PC-3 (cell line): Measurements from ENCODE around the gene FZD4. TPM values are rescaled to one million over a fixed set of nuclear protein-coding genes. Genes with fewer than 3 reads are reported as not detected.
A peak's percentile ranks its signal among the peaks of the same experiment; 100 is the strongest.

Source experiments
- ATAC-seq: fragments of 200-7000 bp; cut with Tn5 transposase; 2 replicates; pipeline ENCODE4 v1.9.1; 2020; ENCODE audit warnings: mild to moderate bottlenecking, moderate library complexity
- BruUV-seq: library from RNA; stranded (reverse); fragments of 400-500 nt; replicated peaks from 2 replicates; lab custom pipeline; 2021; lab: Mats Ljungman, UMichigan
- CTCF ChIA-PET: fragments of 300-600 bp; sonication (Branson Sonifier 250); formaldehyde crosslinking; loops from one replicate; lab custom pipeline; 2022; ENCODE audit warnings: antibody characterized with exemption; lab: Charles Lee
- POLR2A ChIA-PET: fragments of 300-600 bp; sonication (Branson Sonifier 250); formaldehyde crosslinking; loops from one replicate; lab custom pipeline; 2022; ENCODE audit warnings: antibody characterized with exemption; ENCODE audit not compliant: unreplicated experiment; lab: Charles Lee
- DNase-seq: peaks from one replicate; pipeline ENCODE4 v3.0.0-alpha.2; 2015
- H2AFZ ChIP-seq: fragments of 300-600 bp; sonication (generic); 2 replicates; pipeline ENCODE4 v1.6.0; 2016; ENCODE audit warnings: antibody characterized with exemption, low read length
- H3F3A ChIP-seq: fragments of 300-600 bp; sonication (generic); one replicate; pipeline ENCODE4 v1.6.0; 2017; ENCODE audit warnings: antibody characterized with exemption, low read length, control low read depth, mild to moderate bottlenecking; ENCODE audit not compliant: unreplicated experiment
- H3K27ac ChIP-seq: fragments of 300-600 bp; sonication (generic); 2 replicates; pipeline ENCODE4 v1.5.1; 2016; ENCODE audit warnings: mild to moderate bottlenecking, low read length
- H3K27me3 ChIP-seq: fragments of 300-600 bp; sonication (generic); 2 replicates; pipeline ENCODE4 v1.6.1; 2016; ENCODE audit warnings: low read length, mixed read lengths
- H3K36me3 ChIP-seq: fragments of 300-600 bp; sonication (generic); 2 replicates; pipeline ENCODE4 v1.6.1; 2016; ENCODE audit warnings: low read depth, mixed run types, low read length, mixed read lengths
- H3K4me1 ChIP-seq: fragments of 300-600 bp; sonication (generic); 2 replicates; pipeline ENCODE4 v1.5.1; 2016; ENCODE audit warnings: low read length; ENCODE audit not compliant: insufficient read depth
- H3K4me2 ChIP-seq: fragments of 300-600 bp; sonication (generic); 2 replicates; pipeline ENCODE4 v1.6.0; 2016; ENCODE audit warnings: low read length
- H3K4me3 ChIP-seq: fragments of 300-600 bp; sonication (generic); 2 replicates; pipeline ENCODE4 v1.5.1; 2016; ENCODE audit warnings: mild to moderate bottlenecking, low read length, mixed read lengths
- H3K79me2 ChIP-seq: fragments of 300-600 bp; sonication (generic); 2 replicates; pipeline ENCODE4 v1.6.1; 2017; ENCODE audit warnings: low read length, mixed read lengths
- H3K9ac ChIP-seq: fragments of 300-600 bp; sonication (generic); 2 replicates; pipeline ENCODE4 v1.6.0; 2016; ENCODE audit warnings: mild to moderate bottlenecking, low read length
- H3K9me2 ChIP-seq: fragments of 300-600 bp; sonication (generic); replicated peaks from 2 replicates; pipeline ENCODE4 v1.6.1; 2016; ENCODE audit warnings: mixed run types, low read length, mixed read lengths
- H3K9me3 ChIP-seq: fragments of 300-600 bp; sonication (generic); 2 replicates; pipeline ENCODE4 v1.6.1; 2016; ENCODE audit warnings: low read length, mixed read lengths
- H4K20me1 ChIP-seq: fragments of 300-600 bp; sonication (generic); 2 replicates; pipeline ENCODE4 v1.6.1; 2016; ENCODE audit warnings: low read length, mixed read lengths
- EZH2 ChIP-seq: fragments of 300-600 bp; sonication (generic); IDR thresholded peaks from one replicate; pipeline ENCODE4 v1.6.1; 2017; ENCODE audit warnings: antibody characterized with exemption, mild to moderate bottlenecking, low read length; ENCODE audit not compliant: unreplicated experiment
- EZH2phosphoT487 ChIP-seq: fragments of 300-600 bp; sonication (generic); IDR thresholded peaks from 2 replicates; pipeline ENCODE4 v1.6.1; 2018; ENCODE audit warnings: mild to moderate bottlenecking, antibody characterized with exemption, low read length, borderline replicate concordance
- intact Hi-C: fragments of 100-400 bp; cut with micrococcal nuclease; formaldehyde crosslinking; loops from 2 replicates; pipeline ENCODE4 v1.9.0; 2023
- total RNA-seq: library from RNA; depleted of rRNA; stranded (reverse); fragments of >200 nt; gene quantifications from 2 replicates; pipeline ENCODE4 v1.2.3, GENCODE V29; 2014
- TF ChIP-seq, protein P1 (sequence below): fragments of 300-600 bp; sonication (generic); conservative IDR thresholded peaks from 2 replicates; pipeline ENCODE4 v1.5.1; 2017; ENCODE audit warnings: antibody characterized with exemption, low read depth, mild to moderate bottlenecking, low read length

The FZD4 gene
- total RNA-seq, 1 experiment from 2014 or later = 17.7 TPM

DNA sequence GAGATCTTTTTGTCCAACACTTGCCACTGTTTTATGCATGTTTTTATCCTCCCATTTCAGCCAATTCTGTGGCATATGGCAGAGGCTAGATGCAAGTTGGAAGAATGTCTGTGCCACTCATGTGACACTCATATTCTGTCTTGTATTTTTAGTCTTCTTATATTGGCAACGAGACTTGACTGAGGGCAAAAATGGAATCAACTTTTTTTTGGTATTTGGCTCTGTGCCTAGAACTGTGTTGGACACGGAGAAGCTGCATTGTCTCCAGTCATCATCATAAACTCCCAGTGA lies 1.7 kb upstream of the FZD4 start:
- ATAC-seq (no peak), DNase-seq (no peak)
- TF ChIP-seq, protein P1, sequence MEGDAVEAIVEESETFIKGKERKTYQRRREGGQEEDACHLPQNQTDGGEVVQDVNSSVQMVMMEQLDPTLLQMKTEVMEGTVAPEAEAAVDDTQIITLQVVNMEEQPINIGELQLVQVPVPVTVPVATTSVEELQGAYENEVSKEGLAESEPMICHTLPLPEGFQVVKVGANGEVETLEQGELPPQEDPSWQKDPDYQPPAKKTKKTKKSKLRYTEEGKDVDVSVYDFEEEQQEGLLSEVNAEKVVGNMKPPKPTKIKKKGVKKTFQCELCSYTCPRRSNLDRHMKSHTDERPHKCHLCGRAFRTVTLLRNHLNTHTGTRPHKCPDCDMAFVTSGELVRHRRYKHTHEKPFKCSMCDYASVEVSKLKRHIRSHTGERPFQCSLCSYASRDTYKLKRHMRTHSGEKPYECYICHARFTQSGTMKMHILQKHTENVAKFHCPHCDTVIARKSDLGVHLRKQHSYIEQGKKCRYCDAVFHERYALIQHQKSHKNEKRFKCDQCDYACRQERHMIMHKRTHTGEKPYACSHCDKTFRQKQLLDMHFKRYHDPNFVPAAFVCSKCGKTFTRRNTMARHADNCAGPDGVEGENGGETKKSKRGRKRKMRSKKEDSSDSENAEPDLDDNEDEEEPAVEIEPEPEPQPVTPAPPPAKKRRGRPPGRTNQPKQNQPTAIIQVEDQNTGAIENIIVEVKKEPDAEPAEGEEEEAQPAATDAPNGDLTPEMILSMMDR = no peak
- no peak for TF ChIP-seq EZH2phosphoT487
- TF ChIP-seq EZH2 = no peak
- no peaks in the 10 kb centered on the region for H3F3A ChIP-seq
- no peaks in the 10 kb centered on the region for H3K9me2 ChIP-seq
- H3K4me1 ChIP-seq = peaks cover 28% of the 10 kb centered on the region
- intact Hi-C loops = loop anchor here (5.0 kb wide), 2 partner anchors 80 to 325 kb away; partner anchors contain the start of gene TMEM135
- no peak overlapping the region for H3K9ac ChIP-seq
- peaks cover 3% of the 10 kb centered on the region; the same call in 1 of the 2 replicates for H3K36me3 ChIP-seq
- H3K4me2 ChIP-seq = peak overlapping the region; percentile 99
- H3K9me3 ChIP-seq = no peaks in the 10 kb centered on the region
- peak overlapping the region; percentile 96; the same call in 1 of the 2 replicates for H3K4me3 ChIP-seq
- no peak overlapping the region for H3K27ac ChIP-seq
- H3K79me2 ChIP-seq = peaks cover 29% of the 10 kb centered on the region
- BruUV-seq = no TSS peak
- H2AFZ ChIP-seq = peak overlapping the region; percentile 99; the same call in 1 of the 2 replicates
- CTCF ChIA-PET = no interaction called here
- H4K20me1 ChIP-seq = no peaks in the 10 kb centered on the region; the same call in 1 of the 2 replicates
- H3K27me3 ChIP-seq = no peaks in the 10 kb centered on the region
- POLR2A ChIA-PET = interaction anchor here (0.5 kb wide), 1 partner anchor 15 kb away, joined by 3 read pairs; no protein-coding TSS in a partner anchor

DNA sequence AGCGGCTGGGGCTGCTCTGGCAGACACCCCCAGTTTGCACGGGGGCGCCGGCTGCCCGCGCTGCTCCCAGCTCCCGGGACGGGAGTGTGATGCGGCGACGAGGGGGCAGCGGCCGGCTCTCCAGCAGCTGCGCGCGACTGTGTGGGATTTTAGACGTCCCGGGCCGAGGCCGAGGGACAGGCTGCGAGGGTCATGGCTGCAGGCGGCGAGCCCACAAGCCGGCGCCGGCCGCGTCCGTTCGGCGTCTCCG lies 159 bp downstream of the FZD4 start:
- H3F3A ChIP-seq = no peaks in the 10 kb centered on the region
- H3K36me3 ChIP-seq = peaks cover 9% of the 10 kb centered on the region
- peaks cover 42% of the 10 kb centered on the region for H3K79me2 ChIP-seq
- intact Hi-C loops = loop anchor here (2.0 to 5.0 kb wide), 3 partner anchors 14 to 327 kb away; partner anchors contain the start of gene TMEM135
- no peak overlapping the region for H3K27ac ChIP-seq
- DNase-seq = no peak
- H2AFZ ChIP-seq = peak overlapping the region; percentile 78
- no peaks in the 10 kb centered on the region for H3K27me3 ChIP-seq
- ChIA-PET POLR2A (interaction anchor here (0.6 to 0.7 kb wide), 2 partner anchors 13 to 23 kb away, joined by 4 to 5 read pairs; no protein-coding TSS in a partner anchor), CTCF (interaction anchor here (0.9 to 1.6 kb wide), 2 partner anchors 15 to 23 kb away, joined by 3 to 9 read pairs; no protein-coding TSS in a partner anchor)
- H3K4me1 ChIP-seq = peaks cover 36% of the 10 kb centered on the region
- peak overlapping the region; percentile 80 for H3K4me3 ChIP-seq
- H3K9me3 ChIP-seq = no peaks in the 10 kb centered on the region
- H3K4me2 ChIP-seq = peak overlapping the region; percentile 89
- no peaks in the 10 kb centered on the region for H3K9me2 ChIP-seq
- no peak; the same call in 1 of the 2 replicates for ATAC-seq
- H4K20me1 ChIP-seq = no peaks in the 10 kb centered on the region; the same call in 1 of the 2 replicates
- peak overlapping the region; percentile 76 for H3K9ac ChIP-seq
- TF ChIP-seq, protein P1 = no peak
- no peak for TF ChIP-seq EZH2
- TF ChIP-seq EZH2phosphoT487 = no peak
- BruUV-seq = no TSS peak
